Activated naive CD4-positive, alpha-beta T cell treated with anti-CD3 and anti-CD28 coated beads for 36 hours (primary cell): ENCODE measurements around the gene CCDC85B. TPM values are rescaled to one million over a fixed set of nuclear protein-coding genes. Genes with fewer than 3 reads are reported as not detected.

Source experiments
- CTCF ChIA-PET: fragments of 350-600 bp; sonication (Branson Sonifier 250); formaldehyde crosslinking; loops from one replicate; lab custom pipeline; 2021; ENCODE audit warnings: antibody characterized with exemption; lab: Charles Lee
- DNase-seq: peaks from one replicate; pipeline ENCODE4 v3.0.0-alpha.2; 2020
- H3K27ac Mint-ChIP-seq: one replicate; pipeline ENCODE4 v1.8.0; 2021; ENCODE audit warnings: mild to moderate bottlenecking, mixed read lengths
- H3K27me3 Mint-ChIP-seq: one replicate; pipeline ENCODE4 v1.8.0; 2021; ENCODE audit warnings: low read depth, mixed read lengths
- H3K36me3 Mint-ChIP-seq: one replicate; pipeline ENCODE4 v1.8.0; 2021; ENCODE audit warnings: low read depth, mixed read lengths
- H3K4me1 Mint-ChIP-seq: one replicate; pipeline ENCODE4 v1.8.0; 2021; ENCODE audit warnings: low read depth, mixed read lengths
- H3K4me3 Mint-ChIP-seq: one replicate; pipeline ENCODE4 v1.8.0; 2021; ENCODE audit warnings: mild to moderate bottlenecking, moderate library complexity, mixed read lengths
- H3K9me3 Mint-ChIP-seq: one replicate; pipeline ENCODE4 v1.8.0; 2021; ENCODE audit warnings: mixed read lengths
- intact Hi-C: fragments of 100-400 bp; cut with micrococcal nuclease; formaldehyde crosslinking; loops from one replicate; pipeline ENCODE4 v1.15.1; 2023
- total RNA-seq, 2 experiments: library from RNA; stranded (reverse); gene quantifications; one replicate each; pipeline ENCODE4 v1.2.3, GENCODE V29; 2021

The CCDC85B gene
- total RNA-seq, 2 experiments from 2014 or later, result 27.6 to 29.0 TPM

DNA sequence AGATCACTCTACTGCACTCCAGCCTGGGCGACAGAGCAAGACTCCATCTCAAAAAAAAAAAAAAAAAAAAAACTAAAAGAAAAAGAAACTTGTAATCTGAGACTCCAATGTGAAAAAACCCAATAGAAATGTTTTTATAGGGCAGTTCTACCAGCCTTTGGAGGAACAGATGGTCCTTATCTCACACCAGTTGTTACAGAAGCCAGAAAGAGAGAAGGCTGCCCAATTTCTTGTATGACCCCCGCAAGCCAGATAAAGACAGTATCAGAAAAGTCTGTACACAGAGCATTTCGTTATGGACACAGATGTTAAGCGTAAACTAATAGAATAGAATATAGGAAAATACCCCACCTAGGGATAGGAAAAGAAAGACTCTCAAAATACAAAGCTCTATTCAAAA lies 43.5 kb downstream of the CCDC85B start:
- Mint-ChIP-seq H3K9me3 (no peaks in the 10 kb centered on the region), H3K27me3 (no peaks in the 10 kb centered on the region), H3K4me3 (no peak overlapping the region), H3K4me1 (peaks cover 8% of the 10 kb centered on the region), H3K27ac (no peak overlapping the region), H3K36me3 (no peaks in the 10 kb centered on the region)
- intact Hi-C loops, result no loop called here
- DNase-seq, result no peak
- CTCF ChIA-PET, result interaction anchor here (0.6 kb wide), 2 partner anchors 43 to 86 kb away, joined by 3 to 5 read pairs; no protein-coding TSS in a partner anchor

DNA sequence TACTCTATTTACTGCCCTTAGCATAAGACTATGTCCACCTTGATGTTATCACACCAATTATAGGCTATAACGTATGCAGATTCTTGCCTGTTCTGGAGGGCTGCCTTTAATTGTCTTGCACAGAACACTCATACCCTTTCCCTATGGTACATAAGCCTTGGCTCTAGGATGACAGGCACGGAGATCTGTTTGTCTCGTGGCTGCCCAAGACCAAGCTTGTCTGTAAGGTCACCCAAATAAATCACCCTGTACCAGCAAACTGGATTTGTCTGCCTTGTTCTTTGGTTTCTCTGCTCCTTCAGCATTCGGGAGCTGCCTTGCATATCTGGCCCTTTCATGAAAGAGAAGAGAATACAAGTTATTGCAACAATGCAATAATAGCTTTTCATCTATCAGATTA lies 47.3 kb downstream of the CCDC85B start:
- no peaks in the 10 kb centered on the region for H3K9me3 Mint-ChIP-seq
- CTCF ChIA-PET, result interaction anchor here (0.8 kb wide), 1 partner anchor 10 kb away, joined by 3 read pairs; no protein-coding TSS in a partner anchor
- no peaks in the 10 kb centered on the region for H3K36me3 Mint-ChIP-seq
- no peak overlapping the region for H3K4me3 Mint-ChIP-seq
- no peaks in the 10 kb centered on the region for H3K27me3 Mint-ChIP-seq
- no peak overlapping the region for H3K27ac Mint-ChIP-seq
- no peak for DNase-seq
- intact Hi-C loops, result no loop called here
- H3K4me1 Mint-ChIP-seq, result no peaks in the 10 kb centered on the region

Other genes starting within 250 kb of the CCDC85B start
- gene RELA, start 227.8 kb upstream of the CCDC85B start, total RNA-seq, result 10 to 100 TPM; 66.9 to 68.5 TPM
- gene KAT5, start 178.4 kb upstream of the CCDC85B start, total RNA-seq, result 10 to 100 TPM; 60.1 to 67.1 TPM
- gene RNASEH2C, start 169.9 kb upstream of the CCDC85B start, total RNA-seq, result 10 to 100 TPM; 95.6 to 97.8 TPM
- 1 to 10 TPM; 6.2 to 6.3 TPM for gene AP5B1, start 109.7 kb upstream of the CCDC85B start, total RNA-seq
- gene OVOL1, start 103.6 kb upstream of the CCDC85B start, total RNA-seq, result not detected
- 1 to 10 TPM; 1.5 to 2.0 TPM for gene SNX32, start 56.7 kb upstream of the CCDC85B start, total RNA-seq
- 1,000 to 10,000 TPM; 1,043 to 1,085 TPM for gene CFL1, start 32.5 kb upstream of the CCDC85B start, total RNA-seq
- 10 to 100 TPM; 51.4 to 54.7 TPM for gene MUS81, start 30.2 kb upstream of the CCDC85B start, total RNA-seq
- 10 to 100 TPM; 10.1 to 11.5 TPM for gene EFEMP2, start 17.9 kb upstream of the CCDC85B start, total RNA-seq
- under 1 TPM; 0.91 to 0.95 TPM for gene CTSW, start 10.8 kb upstream of the CCDC85B start, total RNA-seq
- gene FIBP, start 2.2 kb upstream of the CCDC85B start, total RNA-seq, result 10 to 100 TPM; 83.1 to 86.6 TPM
- 1 to 10 TPM; 8.2 TPM for gene FOSL1, start 9.7 kb downstream of the CCDC85B start, total RNA-seq
- 10 to 100 TPM; 20.0 to 21.9 TPM for gene C11orf68, start 28.4 kb downstream of the CCDC85B start, total RNA-seq
- gene DRAP1, start 28.8 kb downstream of the CCDC85B start, total RNA-seq, result 100 to 1,000 TPM; 117 to 134 TPM
- not detected for gene TSGA10IP, start 54.8 kb downstream of the CCDC85B start, total RNA-seq
- gene SART1, start 71.1 kb downstream of the CCDC85B start, total RNA-seq, result 10 to 100 TPM; 50.1 to 59.9 TPM
- 10 to 100 TPM; 31.2 to 31.7 TPM for gene EIF1AD, start 111.5 kb downstream of the CCDC85B start, total RNA-seq
- 100 to 1,000 TPM; 347 to 369 TPM for gene BANF1, start 111.8 kb downstream of the CCDC85B start, total RNA-seq
- not detected for gene CST6, start 121.3 kb downstream of the CCDC85B start, total RNA-seq
- not detected for gene CATSPER1, start 135.8 kb downstream of the CCDC85B start, total RNA-seq
- gene GAL3ST3, start 158.5 kb downstream of the CCDC85B start, total RNA-seq, result under 1 TPM in 1 of 2 experiments, not detected in 1; 0.17 TPM
- 100 to 1,000 TPM; 319 to 321 TPM for gene SF3B2, start 161.7 kb downstream of the CCDC85B start, total RNA-seq
- 10 to 100 TPM; 77.8 to 80.7 TPM for gene PACS1, start 179.6 kb downstream of the CCDC85B start, total RNA-seq